Right cardiac atrium (tissue), 5 donors: ENCODE measurements around the gene FHAD1. TPM values are rescaled to one million over a fixed set of nuclear protein-coding genes. Genes with fewer than 3 reads are reported as not detected.

Experiments used
- polyA plus RNA-seq: library from polyadenylated mRNA; stranded (reverse); fragments of 200-250 nt; gene quantifications from one replicate; pipeline ENCODE4 v1.2.3, GENCODE V29; 2013
- total RNA-seq, 4 donors: library from RNA; stranded (reverse); fragmentation: NEBNext Ultra II Directional; extraction: Animal tissue kit (Norgen Biotek cat#: 25700); gene quantifications; one replicate each; pipeline ENCODE4 v1.2.1, GENCODE V29; 2021
- donor health status: healthy with polysubstance abuse.
- donor health status: DM: no; HTN: yes; CAD: no.
- donor health status: DM: no; HTN: no; CAD: no.
- donor health status: DM: no; HTN: yes; CAD: no; lungs with severe emphysema.
- donor health status: DM: yes; HTN: yes; CAD: no.

FHAD1 gene
- total and polyA plus RNA-seq, 5 donors, result 0.06 to 1.0 (median 0.17) TPM; not detected in 1

Other genes with a start within 250 kb of the FHAD1 start
- 1 to 10 TPM; 3.7 to 5.4 (median 4.6) TPM for gene TMEM51, start 93.5 kb upstream of the FHAD1 start, total RNA-seq
- gene TMEM51, start 93.5 kb upstream of the FHAD1 start, polyA plus RNA-seq, result 4.3 TPM
- 10 to 100 TPM; 10.8 to 17.7 (median 14.0) TPM for gene EFHD2, start 162.7 kb downstream of the FHAD1 start, total RNA-seq
- gene EFHD2, start 162.7 kb downstream of the FHAD1 start, polyA plus RNA-seq, result 12.9 TPM
- 1 to 10 TPM in 1 of 4 donors, not detected in 3; 1.1 TPM for gene CTRC, start 191.2 kb downstream of the FHAD1 start, total RNA-seq
- not detected for gene CTRC, start 191.2 kb downstream of the FHAD1 start, polyA plus RNA-seq
- not detected for gene CELA2A, start 209.5 kb downstream of the FHAD1 start, total RNA-seq
- not detected for gene CELA2A, start 209.5 kb downstream of the FHAD1 start, polyA plus RNA-seq
- not detected for gene CELA2B, start 228.9 kb downstream of the FHAD1 start, total RNA-seq
- not detected for gene CELA2B, start 228.9 kb downstream of the FHAD1 start, polyA plus RNA-seq